HG03060 (cell line): ENCODE data around the gene PCBP4.

Experiments used
- ATAC-seq: cut with Tn5 transposase; IDR thresholded peaks from one replicate; pipeline ENCODE4 v1.9.1; 2021; ENCODE audit warnings: low read depth, moderate number of reproducible peaks; ENCODE audit not compliant: unreplicated experiment

Gene PCBP4

DNA sequence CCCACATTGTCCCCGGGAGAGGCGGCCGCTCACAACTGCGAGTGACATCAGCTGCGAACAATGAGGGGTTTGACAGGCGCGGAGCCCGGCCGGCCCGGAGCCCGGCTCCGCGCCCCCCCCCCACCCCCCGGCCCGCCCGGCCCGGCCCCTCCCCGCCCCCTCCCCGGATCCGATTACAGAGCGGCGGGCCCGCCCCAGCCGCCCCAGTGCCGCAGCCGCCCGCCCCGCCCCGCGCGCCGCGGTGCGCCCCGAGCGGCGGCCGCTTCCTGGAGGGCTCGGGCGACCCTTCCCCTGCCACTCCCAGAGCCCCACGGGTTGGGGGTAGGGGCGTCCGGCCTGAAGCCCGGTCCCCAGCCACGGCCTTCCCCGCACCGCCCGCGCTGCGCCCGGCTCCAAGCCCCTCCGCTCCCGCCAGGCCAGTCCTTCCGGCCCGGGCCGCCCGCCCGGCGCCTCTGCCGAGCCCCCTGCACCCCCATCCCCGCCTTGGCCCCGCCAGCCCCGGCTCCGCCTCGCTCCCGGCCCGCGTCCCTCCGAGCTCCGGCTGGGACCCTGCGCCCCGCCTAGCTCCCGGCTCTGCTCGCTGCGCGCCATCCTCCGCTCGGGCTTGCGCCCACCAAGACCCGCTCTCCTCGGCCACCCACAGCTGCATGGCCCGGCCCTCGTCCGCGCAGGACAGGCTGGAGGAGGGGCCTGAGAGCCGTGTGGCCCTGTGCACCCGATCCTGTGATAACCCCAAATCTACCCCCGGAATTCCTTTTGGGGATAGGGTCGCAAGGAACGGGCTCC, at the start of gene PCBP4:
PCBP4 (minus strand) TSS at position 71 of the 786 bp plus-strand sequence. CDS start 6,214 bp downstream, outside the sequence.
- ATAC-seq: no peak

DNA sequence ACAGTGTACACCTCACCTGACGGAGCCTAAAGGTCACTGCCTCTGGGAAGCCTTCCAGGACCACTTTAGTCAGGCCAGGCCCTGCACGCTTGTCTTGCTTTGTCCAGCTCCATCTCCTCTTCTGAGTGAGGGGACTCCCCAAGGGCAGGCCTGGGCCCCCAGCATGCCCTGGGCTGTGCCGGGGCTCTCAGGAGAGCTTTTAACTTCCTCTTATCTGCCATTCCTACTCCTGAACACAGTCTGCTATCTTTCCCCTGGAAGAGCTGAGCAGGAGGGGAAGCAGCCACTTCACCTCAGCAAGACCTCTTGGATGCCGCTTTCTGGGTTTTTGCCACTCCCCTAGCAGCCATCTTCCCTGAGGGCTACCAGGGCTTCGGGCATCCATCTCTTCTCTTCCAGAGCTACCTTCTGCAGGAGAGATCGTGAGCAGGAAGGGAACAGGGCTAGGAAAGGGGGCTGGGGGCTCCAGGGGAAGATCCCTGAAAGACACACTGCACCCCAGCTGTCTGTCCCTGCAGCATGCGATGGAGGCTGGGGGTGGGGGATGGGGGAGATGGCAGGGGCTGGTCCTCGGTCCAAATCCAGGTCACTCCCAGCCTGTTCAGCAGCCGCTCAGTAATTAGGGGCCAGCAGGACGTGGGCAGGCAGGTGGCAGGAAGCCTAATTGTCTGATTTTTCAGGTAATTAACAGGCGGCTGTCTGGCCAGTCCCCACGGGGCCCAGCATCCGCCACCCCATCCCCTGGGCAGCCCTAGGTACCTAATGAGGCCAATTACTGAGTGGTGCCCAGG, 48.4 kb upstream of the PCBP4 start:
- no peak for ATAC-seq

DNA sequence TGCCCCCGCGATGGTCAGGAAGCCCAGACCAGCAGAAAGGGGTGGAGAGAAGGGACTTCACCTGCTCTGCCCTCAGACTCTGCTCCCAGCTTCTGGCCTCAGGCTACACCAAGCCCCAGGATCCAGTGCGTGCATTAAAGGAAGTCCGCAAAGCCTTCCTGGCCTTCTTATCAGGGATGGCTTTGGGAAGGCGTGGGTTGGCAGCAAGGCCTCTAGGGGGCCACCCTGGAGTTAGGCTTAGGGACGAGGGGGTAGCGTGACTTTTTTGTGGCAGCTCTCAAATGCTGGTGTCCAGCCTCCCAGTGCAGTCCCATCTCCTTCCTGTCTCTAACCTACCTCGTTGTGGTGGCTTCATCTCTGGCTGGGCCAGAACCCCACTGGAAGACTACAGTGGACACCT, 47.4 kb upstream of the PCBP4 start:
- no peak for ATAC-seq

DNA sequence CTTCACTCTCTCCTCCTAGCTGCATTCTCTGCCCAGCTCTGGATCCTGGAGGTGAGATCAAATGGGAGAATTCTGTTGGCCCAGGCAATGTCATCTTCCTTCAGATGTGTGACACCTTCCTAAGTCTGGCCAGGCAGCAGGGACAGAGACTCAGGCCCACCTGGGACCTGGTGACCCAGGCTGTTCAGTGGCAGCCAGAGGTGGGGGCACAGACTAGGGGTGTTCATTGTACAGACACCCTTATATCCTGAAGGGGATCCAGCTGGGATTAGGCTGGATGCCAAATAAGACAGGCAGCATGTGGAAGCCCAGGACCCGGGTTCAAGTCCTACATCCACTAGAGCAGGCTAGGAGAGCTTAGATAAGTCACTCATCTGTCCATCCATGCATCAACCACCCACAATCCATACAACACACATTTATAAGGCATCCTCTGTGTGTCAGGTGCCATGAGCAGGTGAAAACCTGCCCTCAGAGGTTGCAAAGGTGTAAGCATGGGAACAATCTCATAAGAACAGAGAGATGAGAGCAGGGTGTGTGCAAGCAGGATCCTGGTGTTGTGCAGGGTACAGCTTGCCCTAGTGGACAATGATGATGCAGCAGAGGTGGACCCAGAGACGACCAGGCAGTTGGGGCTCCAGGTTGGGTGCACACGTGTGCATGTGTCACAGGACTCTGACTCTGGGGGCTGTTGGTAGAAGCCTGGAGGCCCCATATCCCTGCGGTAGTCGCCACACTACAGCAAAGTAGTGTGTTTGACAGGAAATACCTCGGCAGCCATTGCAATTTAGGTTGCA, 46.7 kb upstream of the PCBP4 start:
- no peak for ATAC-seq

DNA sequence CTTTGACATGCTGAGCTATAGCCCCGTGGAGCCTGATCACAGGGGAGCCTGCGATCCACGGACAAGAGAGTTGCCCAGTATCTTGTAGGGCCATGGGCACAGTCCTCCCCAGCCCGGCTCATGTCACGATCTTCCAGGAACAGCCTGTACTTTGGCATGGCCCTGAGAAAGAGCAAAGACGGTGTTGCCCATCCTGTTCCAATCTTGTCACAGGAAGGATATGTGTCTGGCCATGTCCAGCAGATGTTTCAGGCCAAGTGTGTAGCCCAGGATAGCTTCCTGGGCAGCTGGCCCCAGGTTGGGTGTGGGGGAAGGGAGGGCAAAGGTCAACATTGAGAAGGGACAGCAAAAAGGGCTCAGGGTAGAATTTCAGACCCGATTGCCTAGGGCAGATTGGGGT, 45.4 kb upstream of the PCBP4 start:
- ATAC-seq: no peak

DNA sequence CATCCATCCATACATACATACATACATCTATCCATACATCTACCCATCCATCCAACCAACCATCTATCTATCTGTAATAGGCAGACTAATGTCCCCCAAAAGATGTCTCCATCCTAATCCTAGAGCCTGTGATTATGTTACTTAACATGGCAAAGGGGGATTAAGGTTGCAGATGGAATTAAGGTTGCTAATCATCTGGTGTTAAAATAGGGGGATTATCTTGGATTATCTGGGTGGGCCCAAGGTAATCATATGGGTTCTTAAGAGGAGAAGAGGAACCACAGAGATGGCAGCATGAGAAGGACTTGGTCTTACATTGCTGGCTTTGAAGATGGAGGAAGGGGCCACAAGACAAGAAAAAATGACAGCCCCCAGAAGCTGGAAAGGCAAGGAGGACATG, 43.2 kb upstream of the PCBP4 start:
- no peak for ATAC-seq

DNA sequence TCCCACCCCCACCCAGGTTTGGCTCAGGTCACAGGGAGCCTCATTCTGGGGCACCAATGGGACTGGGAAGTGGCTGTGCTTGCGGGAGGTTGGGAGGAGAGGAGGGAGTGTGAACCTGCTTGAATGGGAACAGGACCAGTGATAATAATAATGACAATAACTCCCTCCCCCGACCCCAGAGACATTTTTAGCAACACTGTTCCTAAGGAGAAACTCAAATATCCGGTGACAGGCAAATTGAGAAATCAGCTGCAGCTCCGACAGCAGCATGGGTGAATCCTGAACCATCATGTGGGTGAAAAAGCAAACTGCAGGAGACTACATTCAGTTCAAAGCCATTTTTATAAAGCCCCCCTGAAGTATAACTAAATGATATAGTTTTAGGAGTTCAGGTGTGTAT, 40.0 kb upstream of the PCBP4 start:
- no peak for ATAC-seq

DNA sequence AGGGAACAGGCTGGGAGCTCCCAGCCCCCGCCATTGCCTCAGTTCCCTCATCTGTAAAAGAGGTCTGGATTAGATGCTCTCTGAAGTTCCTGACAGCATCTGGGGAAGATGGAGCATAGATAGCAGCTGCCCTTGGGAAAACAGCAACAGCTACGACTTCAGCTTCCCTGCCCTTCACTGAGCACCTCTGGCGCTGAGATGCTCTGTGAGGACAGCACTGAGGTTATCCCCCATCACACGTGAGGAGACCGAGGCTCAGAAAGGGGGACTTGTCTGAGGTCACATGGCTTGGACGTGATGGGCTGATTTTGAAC, 39.5 kb upstream of the PCBP4 start:
- no peak for ATAC-seq

DNA sequence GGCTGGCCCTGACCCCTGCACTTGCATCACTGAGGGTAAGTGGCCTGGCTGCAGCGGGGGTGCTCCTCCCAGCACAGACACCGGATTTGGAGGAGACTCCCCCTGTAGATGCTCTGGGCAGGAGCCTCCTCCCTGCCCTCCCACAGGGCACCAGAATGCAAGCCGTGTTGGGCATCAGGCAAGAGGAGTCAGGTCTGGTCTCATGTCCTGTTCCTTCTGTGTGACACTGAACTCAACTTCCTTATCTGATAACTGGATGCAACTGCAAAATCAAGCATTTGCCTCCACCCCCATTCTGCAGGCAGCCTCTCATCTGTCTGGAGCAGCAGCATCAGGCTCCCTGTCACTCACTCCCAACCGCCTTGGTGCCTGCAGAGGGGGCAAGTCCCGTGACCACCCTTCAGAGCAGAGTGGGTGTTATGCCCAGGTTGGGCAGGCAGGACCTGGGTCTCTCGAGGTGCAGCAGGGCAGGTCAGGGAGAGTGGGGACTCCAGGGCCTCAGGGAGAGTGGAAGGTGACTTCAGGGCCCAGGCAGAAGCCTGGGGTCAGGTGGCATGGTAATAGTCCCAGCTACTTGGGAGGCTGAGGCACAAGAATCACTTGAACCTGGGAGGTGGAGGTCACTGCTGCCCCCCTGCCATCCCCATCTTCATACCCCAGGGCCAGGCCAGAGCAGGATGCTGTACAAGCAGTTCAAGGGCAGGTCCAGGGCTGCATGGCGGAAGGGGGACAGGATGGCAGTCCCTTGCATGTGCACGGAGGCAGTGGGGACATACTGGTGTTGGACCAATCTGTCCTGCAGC, 39.0 kb upstream of the PCBP4 start:
- ATAC-seq: no peak

DNA sequence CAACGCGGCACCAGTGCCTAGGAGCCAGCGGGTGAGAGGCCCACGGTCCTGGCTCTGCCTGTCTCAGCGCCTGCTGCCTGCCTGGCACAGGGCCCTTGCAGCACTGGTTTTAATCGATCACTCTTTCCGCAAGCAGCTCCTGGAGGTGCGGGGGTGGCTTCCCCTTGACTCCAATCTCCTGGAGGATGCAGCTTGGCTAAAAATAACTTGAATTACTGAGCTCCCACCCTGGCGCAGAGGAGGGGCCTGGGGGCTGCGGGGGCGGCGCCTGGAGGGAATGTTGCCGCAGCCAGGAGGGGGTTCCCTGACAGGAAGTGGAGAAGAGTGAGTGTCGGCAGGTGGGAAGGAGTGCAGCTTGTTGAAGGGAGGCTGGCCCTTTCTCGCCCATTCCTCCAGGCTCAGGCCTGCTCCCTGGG, 38.3 kb upstream of the PCBP4 start:
- no peak for ATAC-seq

DNA sequence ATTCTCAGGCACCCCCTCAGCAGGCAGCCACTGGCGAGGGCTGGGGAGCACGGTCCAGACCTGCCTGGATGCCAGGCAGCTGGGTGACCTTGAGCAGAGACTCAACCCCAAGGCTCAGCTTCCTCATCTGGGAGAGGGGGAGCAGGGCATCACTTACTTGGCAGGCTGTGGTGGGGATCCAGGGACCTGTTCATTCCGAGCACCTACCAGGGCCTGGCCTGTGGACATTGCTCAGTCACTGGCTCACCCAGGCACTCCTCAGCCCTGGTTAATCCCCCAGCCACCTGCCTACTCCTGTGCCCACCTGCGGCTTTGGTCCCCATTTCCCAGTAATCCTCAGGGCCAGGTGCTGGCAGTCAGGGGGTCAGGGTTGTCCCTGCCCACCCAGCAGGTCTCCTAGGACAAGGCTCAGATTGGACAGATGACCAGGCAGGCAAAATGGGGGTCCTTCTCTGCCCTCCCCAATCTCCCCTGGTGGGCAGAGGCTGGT, 37.7 kb upstream of the PCBP4 start:
- no peak for ATAC-seq

DNA sequence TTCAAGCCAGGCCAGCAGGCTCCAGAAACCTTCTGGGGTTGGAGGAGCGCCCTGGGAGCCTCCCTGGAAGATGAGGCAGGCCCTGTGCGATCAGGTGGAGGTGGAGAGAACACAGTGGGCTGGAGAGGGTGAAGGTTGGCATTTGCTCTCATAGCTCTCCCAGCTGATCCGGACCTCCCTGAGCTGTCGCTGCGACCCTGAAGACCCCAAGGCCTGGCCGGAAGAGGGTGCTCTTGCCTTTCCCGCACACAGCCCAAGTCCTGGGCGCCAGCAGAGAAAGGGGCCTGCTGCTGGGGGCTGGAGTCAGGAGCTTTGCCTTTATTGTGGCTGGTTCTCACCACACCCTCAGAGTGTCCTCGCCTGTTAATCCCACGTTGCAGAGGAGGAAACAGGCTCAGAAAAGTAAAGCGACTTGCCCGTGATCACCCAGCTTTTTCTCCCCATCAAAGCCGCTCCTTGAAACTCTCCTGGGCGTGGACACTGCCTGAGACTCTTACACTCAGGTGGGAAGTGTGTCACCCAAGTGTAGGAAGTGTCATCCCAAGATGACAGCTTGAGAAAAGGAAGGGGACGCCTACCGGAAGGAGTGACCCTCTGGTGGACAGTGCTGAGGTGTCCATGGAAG, 37.0 kb upstream of the PCBP4 start:
- ATAC-seq: no peak

DNA sequence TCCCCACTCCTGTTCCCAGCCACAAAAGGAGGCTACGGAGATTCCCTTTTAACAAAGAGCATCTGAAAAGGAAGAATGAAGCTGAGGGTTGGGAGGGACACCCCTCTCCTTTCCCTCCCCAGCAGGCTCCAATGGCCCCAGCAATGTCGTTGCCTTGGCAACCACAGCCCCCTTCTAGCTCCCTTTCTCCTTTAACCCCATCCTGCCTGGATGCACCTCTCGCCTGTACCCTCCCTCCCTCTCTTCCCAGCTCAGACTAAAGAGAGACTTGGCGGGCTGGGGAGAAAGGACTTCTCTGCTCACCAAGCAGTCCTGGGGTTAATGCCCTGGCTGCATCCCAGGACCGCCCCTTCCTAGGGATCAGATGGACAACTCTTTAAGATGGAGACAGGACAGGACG, 35.5 kb upstream of the PCBP4 start:
- no peak for ATAC-seq

DNA sequence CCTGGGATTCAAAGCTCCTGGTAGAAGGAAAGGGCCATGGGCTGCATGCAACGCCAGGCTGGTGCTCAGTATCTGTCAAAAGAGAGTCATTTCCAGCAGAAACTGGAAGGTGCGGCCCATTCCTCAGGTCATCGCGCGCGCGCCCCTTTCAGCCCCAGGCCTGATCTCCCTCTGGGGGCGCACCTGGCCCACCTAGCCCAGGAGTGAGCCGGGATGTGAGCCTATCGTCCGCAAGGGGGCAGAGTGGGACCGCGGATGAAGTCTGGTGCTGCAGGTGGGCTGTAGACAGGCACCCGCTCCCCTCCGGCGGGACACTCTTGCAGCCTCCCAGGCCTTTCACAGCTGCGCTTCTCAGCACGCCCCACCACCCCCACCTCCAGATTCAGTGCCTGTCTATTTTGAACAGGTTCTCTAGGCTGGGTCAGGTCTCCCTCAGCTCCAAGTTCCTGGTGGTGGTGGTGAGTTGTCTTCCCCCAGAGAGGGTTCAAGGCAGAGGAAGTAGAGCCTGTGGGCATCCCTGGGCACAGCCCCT, 34.3 kb upstream of the PCBP4 start:
- ATAC-seq: no peak

DNA sequence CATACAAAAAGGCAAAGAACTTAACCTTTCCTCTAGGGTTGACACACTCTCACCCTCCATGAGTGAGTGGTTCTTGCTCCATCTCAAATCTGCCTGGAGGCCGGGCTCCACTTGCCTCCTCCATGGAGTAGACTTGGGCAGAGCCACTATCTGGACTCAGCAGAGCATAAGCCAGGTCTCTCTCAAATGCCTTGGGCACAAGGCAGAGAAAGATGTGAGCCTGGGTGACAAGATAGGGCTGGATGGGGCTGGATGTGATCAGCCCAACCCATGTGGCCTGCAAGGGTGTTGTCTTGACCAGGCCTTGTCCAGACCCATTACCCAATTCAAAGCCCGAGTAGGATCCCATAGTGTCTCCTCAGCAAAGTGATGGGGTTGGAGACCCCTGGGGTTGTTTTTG, 32.6 kb upstream of the PCBP4 start:
- ATAC-seq: no peak

DNA sequence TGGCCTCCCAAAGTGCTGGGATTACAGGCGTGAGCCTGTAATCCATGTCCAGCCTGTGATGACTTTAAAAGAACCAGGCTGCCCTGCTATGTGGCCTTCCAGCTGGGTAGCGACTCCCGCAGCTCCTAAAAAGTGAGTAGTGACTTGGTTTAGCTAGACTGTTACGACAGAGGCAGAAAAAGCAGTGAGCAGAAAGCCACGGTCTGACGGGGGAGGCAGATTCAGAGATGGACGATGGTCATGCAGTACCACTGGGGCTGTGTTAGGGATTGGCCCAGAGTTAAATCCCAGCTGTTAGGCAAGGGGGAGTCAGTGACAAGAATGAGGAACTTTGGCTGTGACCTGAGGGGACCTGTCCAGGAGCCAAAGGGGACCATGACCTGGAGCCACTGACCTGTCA, 31.5 kb upstream of the PCBP4 start:
- ATAC-seq: no peak

DNA sequence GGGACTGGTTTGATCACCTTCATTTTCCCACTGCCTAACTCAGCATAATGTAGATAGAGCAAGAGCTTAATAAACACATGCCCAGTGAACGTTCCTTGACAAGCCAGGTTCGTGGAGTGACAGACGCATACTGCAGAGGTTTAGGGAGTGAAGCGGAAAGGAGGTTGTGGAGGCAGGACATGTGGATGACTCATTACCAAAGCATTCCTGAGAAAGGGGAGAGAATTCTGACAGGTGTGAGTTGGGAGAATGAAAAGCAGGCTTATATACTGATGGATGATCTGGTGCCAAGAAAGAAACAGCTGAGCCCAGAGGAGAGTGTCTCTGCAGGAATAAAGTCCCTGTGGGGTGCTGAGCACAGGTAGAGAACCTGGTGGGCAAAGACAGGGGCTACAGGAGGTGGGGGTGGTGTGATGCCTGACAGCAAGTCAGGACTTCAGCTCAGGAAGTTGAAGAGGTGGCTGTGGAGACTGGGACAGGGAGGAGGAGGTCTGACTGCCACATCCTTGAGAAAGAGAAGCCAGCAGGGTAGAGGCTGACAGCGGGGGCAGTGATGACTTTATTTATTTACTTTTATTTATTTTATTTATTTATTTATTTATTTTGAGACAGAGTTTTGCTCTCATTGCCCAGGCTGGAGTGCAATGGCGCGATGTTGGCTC, 30.8 kb upstream of the PCBP4 start:
- ATAC-seq: no peak

DNA sequence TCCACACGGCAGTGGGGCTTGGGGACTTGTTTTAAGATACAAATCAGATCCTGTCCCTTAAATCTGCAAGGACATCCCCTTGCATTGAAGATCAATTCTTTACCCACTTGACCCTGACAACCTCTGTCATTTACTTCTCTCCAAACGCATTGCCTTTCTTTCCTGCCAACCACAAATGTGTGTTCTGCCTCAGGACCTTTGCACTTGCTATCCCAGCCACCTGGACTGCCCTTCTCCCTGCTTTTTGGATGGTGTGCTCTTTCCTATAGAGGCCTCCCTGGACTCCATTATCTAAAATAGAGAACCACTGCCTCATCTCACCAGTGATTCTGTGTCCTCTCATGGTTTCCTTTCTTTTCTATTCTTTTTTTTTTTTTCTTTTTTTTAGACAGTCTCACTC, 29.9 kb upstream of the PCBP4 start:
- ATAC-seq: no peak
